GM21360 (cell line): Measurements from ENCODE around the gene C17orf113.

Experiments
- ATAC-seq: cut with Tn5 transposase; IDR thresholded peaks from one replicate; pipeline ENCODE4 v1.9.1; 2021; ENCODE audit warnings: mild to moderate bottlenecking, moderate library complexity; ENCODE audit not compliant: unreplicated experiment

Gene C17orf113

DNA sequence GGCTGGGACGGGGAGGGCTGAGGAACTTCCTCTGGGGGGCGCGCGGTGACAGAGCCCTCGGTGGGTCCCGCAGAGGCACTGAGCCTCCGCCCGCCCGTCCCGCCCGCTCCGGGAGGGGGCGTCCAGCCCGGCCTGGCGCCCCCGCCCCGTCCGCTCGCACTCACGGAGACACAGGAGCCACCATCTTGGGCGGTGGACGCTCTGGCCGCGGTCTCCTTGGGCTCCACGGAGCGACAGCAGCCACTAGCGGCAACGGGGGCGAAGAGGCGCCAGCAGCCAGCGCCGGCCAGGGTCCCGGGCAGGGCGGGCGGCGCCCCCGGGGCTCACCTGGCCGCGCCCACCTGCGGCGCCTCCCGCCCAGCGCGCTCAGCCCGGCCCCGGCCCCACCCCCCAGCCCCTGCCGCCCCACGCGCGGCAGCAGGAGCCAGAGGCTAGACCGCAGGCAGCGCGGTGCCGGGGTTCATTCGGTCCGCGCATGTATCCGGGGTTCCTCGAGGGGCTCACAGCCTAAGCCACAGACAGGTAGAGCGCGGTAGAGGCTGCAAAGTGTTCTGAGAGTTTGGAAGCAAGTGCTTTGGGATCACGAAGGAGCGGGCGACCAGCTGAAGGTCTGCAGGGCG is at the start of gene C17orf113:
Gene C17orf113 (minus strand): TSS at position 209 of the 620 bp plus-strand sequence. CDS start 7,225 bp downstream, outside the sequence.
- ATAC-seq, result no peak

DNA sequence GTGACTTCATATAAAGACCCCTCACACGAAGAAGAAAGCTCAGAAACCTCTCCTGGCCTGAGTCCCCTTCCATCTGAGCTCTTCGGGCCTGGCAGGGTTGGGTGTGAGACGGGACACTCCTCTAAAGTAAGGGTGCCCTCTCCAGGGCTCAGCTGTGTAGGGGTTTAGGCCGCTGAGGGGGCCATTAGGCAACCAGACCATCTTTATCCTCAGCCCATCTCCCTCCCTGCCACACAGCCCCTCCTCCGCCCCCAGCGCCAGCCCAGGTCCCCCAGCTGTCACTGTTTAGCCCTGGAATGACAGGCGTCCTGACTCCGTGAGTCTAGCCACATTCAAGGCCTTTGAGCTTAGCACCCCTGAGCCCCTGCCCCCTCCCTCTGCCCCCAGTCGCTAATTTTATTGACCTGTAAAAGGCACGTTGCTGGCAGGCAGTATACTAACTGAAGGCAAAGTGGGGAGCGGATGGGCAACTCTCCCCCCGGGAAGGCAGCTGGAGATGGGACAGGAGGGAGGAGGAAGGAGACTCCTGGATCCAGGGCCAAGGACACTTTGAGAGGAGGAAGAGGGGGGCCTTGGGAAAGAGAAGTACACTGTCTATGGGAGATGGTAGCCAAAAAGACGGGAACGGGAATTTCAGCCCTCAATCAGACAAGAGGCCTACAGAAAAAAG is 48.5 kb upstream of the C17orf113 start:
- no peak for ATAC-seq

DNA sequence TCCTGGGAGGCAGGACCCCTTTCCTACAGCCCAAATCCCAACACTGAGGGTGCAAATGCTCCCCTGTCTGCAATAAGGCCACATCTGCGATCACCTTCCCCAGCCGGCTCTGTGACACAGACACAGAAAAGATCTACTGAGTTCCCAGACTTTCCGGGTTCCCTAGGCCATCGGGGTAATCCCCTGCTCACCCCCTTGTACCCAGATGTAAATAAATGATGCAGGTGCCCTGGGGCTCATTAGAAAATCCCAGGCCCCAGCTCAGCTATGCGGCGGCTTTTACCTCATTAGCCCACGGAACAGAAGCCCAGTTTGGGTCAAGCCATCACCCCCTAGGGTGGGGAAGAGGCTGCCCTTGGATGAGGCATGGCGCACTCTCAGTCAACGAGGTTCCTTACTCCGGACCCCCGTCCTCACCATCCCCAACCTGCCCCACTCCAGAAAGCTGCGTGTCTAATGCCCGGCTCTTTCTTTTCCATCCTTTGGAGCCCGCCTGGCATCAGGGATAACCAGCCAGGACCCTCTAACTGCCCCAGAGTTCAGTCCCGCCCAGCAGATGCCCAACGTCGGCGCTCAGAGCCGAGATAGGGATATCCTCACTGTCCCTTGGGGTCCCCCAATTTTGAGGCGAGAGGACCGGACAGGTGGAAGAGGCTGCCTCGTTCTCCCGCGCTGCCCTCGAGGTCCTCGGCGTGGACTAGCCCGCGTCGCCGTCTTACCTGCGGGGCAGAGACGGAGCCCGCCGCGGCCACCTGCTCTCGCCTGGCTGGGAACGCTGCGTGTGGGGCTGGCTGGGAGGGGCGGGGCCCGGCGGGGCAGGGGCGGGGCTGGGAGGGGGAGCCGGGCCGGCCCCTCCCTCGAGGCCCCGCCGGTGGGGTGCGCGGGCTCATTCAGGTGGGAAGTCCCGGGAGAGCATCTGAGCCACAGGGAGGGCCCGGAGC is 47.6 kb upstream of the C17orf113 start, which contains the start of gene ZNF385C:
Gene ZNF385C (minus strand): TSS at position 783 of the 941 bp plus-strand sequence. CDS start 35,417 bp downstream, outside the sequence.
- no peak for ATAC-seq

DNA sequence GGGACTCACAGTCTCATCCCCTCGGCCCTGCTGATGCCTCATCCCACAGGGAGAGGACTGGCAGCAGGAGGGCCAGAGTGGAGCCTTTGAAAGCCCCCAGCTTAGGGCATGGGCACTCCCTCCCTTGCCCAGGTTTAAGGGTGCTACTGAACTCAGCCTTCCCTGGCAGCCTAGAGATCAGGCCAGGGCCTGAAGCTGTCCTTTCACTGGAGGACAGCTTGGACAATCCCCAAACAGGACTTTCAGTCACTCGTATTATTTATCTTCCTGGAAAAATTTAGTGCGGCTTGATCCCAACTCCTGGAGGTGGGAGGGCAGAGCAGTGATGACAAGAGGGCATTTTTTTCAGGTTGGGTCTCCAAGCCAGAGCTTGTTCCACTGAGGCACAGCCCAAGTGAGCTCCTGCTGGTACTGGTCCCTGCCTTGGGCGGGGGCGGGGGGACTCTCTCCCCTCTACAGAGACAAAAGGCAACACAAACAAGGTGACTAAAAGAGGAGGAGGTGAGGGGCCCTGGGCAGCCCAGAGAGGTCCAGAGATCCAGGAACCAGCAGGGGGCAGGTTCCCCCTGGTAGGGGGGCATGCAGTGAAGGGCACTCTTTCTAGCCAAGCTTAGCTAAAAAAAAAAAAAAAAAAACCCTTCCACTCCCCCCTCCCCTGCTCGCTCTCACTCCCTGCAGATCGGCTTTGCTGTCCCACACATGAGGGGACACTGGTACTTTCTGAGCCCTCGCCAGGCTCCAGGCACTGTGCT is 46.1 kb upstream of the C17orf113 start:
- no peak for ATAC-seq

DNA sequence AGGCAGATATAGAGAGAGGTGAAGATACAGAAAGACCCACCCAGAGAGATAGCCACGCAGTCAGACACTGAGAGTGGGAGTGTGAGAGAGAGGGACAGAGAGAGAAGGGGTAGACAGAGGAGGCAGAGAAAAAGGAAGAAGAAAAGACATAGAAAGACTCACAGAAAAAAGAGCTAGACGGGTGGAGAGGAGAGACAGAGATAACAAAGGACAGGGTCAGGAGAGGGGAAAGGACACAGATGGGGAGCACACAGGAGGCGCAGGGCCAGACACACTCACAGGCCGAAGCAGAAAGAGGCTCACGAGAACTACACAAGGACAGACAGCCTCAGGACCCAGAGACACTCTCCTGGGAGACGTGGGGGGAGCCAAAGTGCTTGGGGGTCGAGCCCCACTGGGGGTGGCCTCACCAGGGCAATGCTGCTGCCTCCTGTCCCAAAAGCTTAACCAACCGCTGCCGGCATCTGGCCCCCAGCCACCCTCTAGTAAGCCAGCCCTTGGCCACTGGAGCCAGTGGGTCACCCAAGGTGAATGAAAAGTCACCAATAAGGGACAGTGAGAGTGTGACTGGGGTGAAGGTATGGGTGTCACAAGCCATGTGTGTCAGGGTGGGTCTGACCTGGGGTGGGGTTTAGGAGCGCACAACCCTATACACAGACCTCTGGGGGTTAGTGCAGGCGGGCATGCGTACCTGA is 44.1 kb upstream of the C17orf113 start:
- ATAC-seq, result no peak

DNA sequence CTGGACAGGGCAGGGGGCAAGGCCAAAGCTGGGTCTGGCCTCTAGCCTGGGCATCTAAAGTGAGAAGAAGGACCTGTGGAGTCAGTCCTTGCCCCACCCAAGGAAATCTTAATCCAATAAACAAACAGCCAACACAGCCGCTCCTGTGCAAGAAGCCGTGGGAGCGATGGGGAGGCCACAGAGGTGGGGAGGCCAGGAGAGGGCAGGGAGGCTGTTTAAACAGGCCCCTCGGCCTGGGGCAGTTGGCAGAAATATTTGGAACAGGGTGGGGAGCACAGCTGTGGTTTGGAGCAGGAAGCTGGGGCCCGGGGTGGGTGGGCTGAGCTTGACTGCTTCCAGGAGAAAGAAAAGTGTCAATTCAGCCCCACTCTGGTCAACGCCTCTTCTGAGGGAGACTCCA is 42.5 kb upstream of the C17orf113 start:
- no peak for ATAC-seq

DNA sequence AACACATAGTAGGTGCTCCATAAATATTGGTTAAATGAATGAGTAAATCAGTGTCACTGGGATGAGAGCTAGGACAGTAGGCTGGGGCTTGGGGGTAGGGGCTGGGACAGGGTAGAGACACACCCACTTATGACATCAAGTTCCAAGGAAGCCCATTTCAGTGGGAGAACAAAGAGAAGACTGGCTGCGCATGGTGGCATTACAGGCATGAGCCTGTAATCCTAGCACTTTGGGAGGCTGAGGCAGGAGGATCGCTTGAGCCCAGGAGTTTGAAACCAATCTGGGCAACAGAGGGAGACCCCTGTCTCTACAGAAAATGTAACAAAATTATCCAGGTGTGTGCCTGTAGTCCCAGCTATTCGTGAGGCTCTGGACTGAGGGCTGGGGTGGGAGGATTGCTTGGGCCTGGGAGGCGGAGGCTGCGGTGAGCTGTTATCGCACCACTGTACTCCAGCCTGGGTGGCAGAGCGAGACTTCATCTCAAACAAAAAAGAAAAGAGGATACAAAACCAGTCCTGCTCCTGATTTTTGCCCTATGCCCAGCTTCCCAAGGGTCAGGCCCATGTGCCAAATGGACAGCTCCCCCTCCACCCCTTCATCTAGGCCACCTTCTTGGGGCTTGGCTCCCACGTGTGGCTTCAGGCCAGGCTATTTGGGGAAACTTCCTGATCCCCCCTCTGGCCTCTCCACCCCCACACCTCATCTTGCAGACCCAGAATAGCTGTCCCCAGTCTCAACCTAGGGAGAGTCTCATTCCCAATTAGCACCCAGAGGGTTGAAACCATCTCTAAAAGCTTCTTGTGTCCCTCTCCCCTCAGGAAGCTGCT is 40.8 kb upstream of the C17orf113 start:
- no peak for ATAC-seq

DNA sequence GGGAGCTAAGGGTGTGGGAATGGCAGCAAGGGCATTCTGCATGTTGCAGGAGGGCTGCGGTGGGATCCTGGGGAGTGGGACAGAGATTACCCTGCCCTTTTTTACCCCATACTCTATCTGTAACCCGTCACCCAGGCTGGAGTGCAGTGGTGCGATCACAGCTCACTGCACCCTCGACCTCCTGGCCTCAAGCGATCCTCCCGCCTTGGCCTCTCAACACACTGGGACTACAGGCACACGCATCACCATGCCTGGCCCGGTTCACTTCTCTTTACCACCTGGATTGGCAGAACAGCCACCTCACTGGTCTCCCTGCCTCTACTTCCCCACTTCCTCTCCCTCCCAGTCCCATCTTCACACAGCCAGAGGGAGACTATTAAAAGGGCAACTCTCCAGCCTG is 38.3 kb upstream of the C17orf113 start:
- no peak for ATAC-seq

DNA sequence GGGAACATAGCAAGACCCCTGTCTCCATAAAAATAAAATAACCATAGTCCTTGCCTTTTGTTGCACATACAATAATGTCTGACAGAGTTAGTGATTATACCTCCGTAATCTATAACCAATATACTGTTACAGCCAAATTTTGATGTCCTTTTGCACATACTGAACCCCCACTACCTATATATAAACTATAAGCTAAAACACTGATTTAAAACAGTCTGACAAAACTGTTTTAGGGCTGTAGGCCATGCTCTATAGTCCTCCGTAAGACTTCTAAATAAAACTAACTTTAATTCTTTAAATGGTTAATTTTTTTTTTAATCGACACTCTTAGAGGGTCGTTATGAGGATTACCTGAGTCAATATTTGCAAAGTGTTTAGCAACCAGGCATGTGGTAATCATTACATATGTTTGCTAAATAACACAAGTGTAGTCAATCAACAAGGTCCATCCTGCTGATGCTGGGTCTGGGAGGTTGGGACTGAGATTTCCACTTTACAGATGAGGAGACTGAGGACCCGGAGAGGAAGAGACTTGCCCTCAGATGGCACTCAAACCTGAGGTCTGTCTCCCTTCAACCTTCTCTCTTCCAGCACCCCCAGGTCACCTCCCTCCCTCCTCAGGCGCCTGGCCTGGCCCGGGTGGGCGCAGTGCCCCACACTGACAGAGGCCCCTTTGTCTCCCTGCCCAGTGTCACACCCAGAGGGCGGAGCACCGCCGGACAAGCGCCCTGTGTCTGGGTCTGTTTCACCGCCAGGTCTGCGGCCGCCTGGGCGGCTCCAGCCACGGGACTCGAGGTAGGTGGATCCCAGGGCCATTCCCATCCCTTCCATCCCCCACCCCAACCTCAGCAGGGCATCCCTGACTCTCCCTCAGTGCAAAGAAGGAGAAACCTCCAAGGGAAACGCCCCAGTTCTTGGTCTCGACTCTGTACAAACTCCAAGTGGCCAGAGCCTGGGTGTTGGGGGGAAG is 37.6 kb upstream of the C17orf113 start:
- ATAC-seq, result no peak

DNA sequence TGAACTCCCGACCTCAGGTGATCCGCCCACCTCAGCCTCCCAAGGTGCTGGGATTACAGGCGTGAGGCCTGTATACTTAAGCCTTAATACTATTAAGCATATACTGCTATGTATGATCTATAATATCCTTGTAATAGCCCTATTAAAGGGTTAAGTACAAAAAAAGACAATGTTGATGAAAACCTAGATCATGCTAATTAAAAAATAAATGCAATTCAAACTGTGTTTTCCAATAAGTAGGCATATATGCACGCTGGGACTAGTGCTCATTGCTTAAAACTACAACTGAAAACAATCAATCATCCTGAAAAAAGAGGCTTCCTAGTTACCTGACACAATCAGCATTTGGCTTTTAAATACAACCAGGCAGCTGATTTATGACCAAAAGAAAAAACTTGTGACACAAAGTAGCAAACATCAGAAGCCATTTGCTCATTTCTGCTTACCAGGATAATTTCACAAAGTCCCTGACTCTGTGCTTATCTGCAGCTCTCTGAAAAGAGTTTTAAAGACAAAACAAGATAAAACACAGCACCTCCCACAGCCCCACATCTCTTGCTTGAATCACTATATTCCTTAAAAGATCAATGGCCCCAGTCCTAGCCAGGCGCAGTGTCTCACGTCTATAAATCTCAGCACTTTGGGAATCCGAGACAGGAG is 36.8 kb upstream of the C17orf113 start:
- ATAC-seq, result no peak

DNA sequence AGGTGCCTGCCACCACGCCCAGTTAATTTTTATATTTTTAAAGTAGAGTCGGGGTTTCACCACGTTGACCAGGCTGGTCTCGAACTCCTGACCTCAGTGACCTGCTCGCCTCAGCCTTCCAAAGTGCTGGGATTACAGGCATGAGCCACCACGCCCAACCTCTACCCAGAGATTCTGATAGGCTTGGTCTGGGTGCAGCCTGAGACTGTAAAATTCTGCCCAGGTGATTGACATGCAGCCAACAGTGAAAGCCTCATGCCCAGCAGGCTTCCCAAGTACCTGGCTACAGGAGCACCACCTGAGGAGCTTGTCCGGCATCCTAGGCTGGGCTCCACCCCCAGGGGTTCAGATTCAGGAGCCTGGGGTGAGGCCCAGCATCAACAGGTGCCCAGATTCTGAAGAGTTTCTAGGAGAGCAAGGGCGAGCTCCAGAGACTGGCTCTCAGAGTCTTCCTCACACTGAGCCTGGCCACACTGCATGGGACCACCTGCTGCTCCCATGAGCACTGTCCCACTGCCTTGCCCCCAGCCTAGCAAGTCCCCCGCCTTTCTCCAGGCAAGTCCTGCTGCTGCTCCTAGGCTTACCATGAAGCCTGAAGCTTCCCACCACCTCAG is 31.2 kb upstream of the C17orf113 start:
- no peak for ATAC-seq

DNA sequence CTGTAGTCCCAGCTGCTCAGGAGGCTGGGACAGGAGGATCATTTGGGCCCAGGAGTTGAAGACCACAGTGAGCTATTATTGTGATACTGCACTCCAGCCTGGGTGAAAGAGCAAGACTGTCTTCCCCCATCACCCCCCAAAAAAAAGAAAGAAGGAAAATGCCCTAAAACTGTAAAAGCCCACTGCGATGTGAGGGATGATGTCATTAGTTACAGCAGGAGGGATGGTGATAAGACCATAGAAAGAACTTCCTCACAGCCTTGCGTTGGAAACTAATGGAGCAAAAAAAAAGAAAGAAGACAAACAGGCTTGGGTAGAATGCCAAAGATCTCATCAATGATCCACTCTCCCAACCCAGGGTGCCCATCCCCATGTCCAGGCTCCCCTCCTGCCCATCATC is 29.1 kb upstream of the C17orf113 start:
- ATAC-seq, result no peak

DNA sequence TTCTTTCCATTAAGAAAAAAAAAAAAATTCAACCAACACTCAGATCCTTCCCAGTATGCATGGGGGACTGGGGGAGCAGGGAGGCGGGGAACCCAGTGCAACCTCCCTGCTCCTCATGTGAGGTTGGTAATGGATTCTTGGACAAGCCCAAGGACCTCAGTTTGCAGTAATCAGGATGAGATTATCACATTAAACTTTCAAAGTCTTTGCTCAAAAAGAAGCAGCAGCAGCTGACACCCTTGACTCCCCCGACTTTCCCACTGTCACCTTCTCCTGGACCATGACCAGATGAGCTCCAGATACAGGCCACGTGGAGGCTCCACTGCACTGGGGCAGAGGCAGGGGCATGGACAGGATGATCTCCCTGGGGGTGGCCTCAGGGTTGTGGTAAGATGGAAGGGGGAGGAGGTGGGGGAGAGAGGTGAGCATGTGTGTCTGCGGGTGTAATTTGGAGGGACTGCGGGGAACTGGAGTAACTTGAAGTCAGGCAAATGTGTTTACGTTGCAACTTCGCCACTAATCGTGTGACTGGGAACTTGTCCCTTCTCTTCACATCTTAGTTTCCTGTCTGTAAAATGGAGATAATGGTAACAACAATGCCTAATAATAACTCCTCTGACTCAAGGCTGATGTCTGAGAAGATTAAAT is 28.1 kb upstream of the C17orf113 start:
- ATAC-seq, result no peak

DNA sequence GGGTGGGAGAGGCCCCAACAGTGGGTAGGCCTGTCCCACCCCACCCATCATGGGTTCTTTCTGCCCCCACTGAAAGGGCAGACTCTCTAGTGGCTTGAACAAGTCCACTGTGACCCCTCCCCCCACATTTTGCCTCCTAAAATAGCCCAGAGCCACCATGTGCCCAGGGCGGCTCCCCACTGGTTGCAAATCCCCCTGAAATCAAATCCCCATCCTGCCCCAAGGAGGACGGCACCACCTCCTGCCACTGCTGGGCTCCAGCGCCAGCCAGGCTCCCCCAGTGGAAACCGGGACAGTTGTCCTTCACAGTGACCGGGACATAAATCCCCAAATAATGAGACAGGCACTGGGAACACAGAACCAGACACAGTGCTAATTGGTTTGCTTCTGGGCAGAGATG is 27.4 kb upstream of the C17orf113 start:
- ATAC-seq, result no peak

DNA sequence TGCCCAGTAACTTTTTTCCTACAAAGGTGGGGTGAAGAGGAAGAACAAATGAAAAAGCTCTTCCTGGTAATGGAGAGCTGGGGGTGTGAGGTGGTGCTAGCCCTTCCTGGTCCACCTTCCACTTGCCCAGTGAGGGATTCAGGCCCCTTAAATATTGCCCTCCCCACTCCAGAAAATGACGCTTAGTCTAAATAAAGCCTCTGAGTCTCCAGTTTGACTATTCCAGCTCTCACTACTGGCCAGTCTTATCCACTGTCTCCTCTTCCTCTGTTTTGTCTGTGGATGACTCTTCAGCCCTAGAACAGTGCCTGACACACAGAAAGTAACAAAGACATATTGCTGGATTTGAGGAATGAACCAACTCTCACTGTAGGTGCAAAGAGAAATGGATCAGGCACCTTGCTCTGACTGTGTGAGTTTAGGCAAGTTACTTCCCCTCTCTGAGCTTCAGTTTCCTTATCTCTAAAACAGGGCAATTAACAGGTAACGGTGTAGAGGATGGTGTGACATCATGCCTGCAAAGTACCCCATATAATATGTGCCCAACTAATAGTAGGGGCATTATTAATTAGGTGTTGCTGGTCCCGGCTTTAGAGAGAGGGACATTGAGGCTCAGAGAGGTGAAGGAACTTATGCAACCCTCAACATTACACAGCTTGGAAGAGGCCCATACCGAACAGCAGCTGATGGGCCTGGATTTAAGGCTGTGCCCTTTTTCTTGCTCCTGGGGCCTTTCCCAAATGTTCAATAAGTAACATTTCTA is 26.6 kb upstream of the C17orf113 start:
- no peak for ATAC-seq

DNA sequence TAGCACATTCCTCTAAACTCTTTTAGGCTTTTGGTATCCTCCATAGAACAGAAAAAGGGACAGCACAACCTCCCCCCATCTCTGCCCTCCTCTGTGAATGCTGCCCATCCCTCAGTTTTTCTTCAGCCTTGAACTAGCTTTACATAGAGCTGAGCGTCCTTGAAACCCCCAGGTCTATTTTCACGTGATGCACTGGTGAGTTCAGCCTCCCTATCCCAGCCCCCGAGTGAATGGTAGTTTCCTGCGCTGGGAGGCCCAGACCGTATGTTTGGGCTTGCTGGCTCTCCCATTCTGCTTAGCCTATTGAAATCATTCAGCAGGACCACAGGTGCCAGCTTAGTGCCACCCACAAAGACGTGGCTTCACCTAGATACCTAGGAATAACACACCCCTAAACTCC is 25.4 kb upstream of the C17orf113 start:
- ATAC-seq, result no peak
